CD14-positive monocyte (primary cell): ENCODE measurements around the gene ATP1B2. TPM values are rescaled to one million over a fixed set of nuclear protein-coding genes. Genes with fewer than 3 reads are reported as not detected.

Experiments
- DNase-seq, 3 donors: peaks; one replicate each; pipeline ENCODE4 v3.0.0-alpha.2; 2011 to 2022
- H2AFZ ChIP-seq: 2 replicates; pipeline ENCODE4 v1.6.0; 2012; ENCODE audit warnings: mild to moderate bottlenecking, low read depth, low read length, inconsistent platforms; ENCODE audit not compliant: insufficient read depth, poor library complexity, severe bottlenecking
- H3K27ac ChIP-seq, 2 donors: 1 replicate in 1 of 2; 2 replicates in 1 of 2; pipeline ENCODE4 v1.5.1; 2012 to 2013; ENCODE audit warnings: low read length in 2 of 2, control low read depth in 1 of 2, inconsistent platforms in 1 of 2, low read depth in 1 of 2, mild to moderate bottlenecking in 1 of 2
- H3K27me3 ChIP-seq, 2 donors: one replicate each; pipeline versions ENCODE4 v1.6.0 to v1.6.1; 2011 to 2013; ENCODE audit warnings: low read length in 2 of 2; ENCODE audit not compliant: control insufficient read depth in 2 of 2, insufficient read depth in 2 of 2
- H3K36me3 ChIP-seq, 2 donors: replicated peaks in 1 of 2; 1 replicate in 1 of 2; 2 replicates in 1 of 2; pipeline versions ENCODE4 v1.5.1 to v1.6.1; 2012 to 2013; ENCODE audit warnings: low read length in 2 of 2, control low read depth in 1 of 2, inconsistent platforms in 1 of 2, mild to moderate bottlenecking in 1 of 2; ENCODE audit not compliant: insufficient read depth in 2 of 2, control insufficient read depth in 1 of 2
- H3K4me1 ChIP-seq, 2 donors: 1 replicate in 1 of 2; 2 replicates in 1 of 2; pipeline versions ENCODE4 v1.5.1 to v1.6.1; 2012 to 2013; ENCODE audit warnings: low read length in 2 of 2, control low read depth in 1 of 2, inconsistent platforms in 1 of 2, mild to moderate bottlenecking in 1 of 2, moderate library complexity in 1 of 2; ENCODE audit not compliant: insufficient read depth in 2 of 2, control insufficient read depth in 1 of 2
- H3K4me2 ChIP-seq: replicated peaks from 2 replicates; pipeline ENCODE3; 2012; ENCODE audit warnings: low read length, moderate library complexity, mild to moderate bottlenecking; ENCODE audit not compliant: poor library complexity, severe bottlenecking; ENCODE audit errors: extremely low read depth
- H3K4me3 ChIP-seq, 3 experiments: fragments of 200-600 bp in 1 of 3; sonication (generic) in 1 of 3; replicated peaks in 1 of 3; 1 replicate in 2 of 3; 2 replicates in 1 of 3; pipeline ENCODE4 v1.5.1; 2011 to 2013; ENCODE audit warnings: low read length in 3 of 3, mild to moderate bottlenecking in 3 of 3, control low read depth in 2 of 3, low read depth in 2 of 3, inconsistent platforms in 1 of 3, moderate library complexity in 1 of 3
- H3K79me2 ChIP-seq: 2 replicates; pipeline ENCODE4 v1.6.0; 2012; ENCODE audit warnings: mild to moderate bottlenecking, control low read depth, inconsistent platforms, low read length, moderate library complexity; ENCODE audit not compliant: insufficient read depth
- H3K9ac ChIP-seq: 2 replicates; pipeline ENCODE4 v1.6.0; 2017; ENCODE audit warnings: low read length, mild to moderate bottlenecking; ENCODE audit not compliant: insufficient read depth, poor library complexity, severe bottlenecking
- H3K9me3 ChIP-seq, 2 donors: replicated peaks in 1 of 2; 1 replicate in 1 of 2; 2 replicates in 1 of 2; pipeline versions ENCODE4 v1.5.1 to v1.6.1; 2012 to 2013; ENCODE audit warnings: low read length in 2 of 2, control low read depth in 1 of 2; ENCODE audit not compliant: control insufficient read depth in 1 of 2, insufficient read depth in 1 of 2
- H4K20me1 ChIP-seq: 2 replicates; pipeline ENCODE4 v1.6.0; 2012; ENCODE audit warnings: mild to moderate bottlenecking, low read length, control low read depth, moderate library complexity; ENCODE audit not compliant: insufficient read depth
- H3K27ac Mint-ChIP-seq, 7 donors: one replicate each; pipeline ENCODE4 v1.8.0; 2020; ENCODE audit warnings: mild to moderate bottlenecking in 7 of 7, mixed read lengths in 7 of 7, moderate library complexity in 6 of 7, inconsistent platforms in 2 of 7
- H3K27me3 Mint-ChIP-seq, 3 donors: one replicate each; pipeline ENCODE4 v1.8.0; 2021 to 2022; ENCODE audit warnings: low read depth in 3 of 3, mild to moderate bottlenecking in 3 of 3, mixed read lengths in 3 of 3, moderate library complexity in 3 of 3, inconsistent platforms in 1 of 3
- H3K36me3 Mint-ChIP-seq, 2 donors: one replicate each; pipeline ENCODE4 v1.8.0; 2020; ENCODE audit warnings: mixed read lengths in 2 of 2, inconsistent platforms in 1 of 2, mild to moderate bottlenecking in 1 of 2
- H3K4me1 Mint-ChIP-seq: one replicate; pipeline ENCODE4 v1.8.0; 2020; ENCODE audit warnings: mild to moderate bottlenecking, mixed read lengths
- H3K4me3 Mint-ChIP-seq, 2 donors: one replicate each; pipeline ENCODE4 v1.8.0; 2020; ENCODE audit warnings: mild to moderate bottlenecking in 2 of 2, mixed read lengths in 2 of 2, moderate library complexity in 1 of 2
- H3K9me3 Mint-ChIP-seq, 7 donors: one replicate each; pipeline ENCODE4 v1.8.0; 2020 to 2022; ENCODE audit warnings: mixed read lengths in 7 of 7, mild to moderate bottlenecking in 6 of 7, moderate library complexity in 6 of 7, inconsistent platforms in 2 of 7
- WGBS: methylation state at CpG from one replicate; pipeline ENCODE4 v1.1.5; 2013; ENCODE audit warnings: missing lambda C conversion rate; ENCODE audit not compliant: insufficient coverage; 5-methylcytosine and 5-hydroxymethylcytosine counted together
- intact Hi-C, 2 donors: fragments of 100-400 bp; cut with micrococcal nuclease; formaldehyde crosslinking; loops; one replicate each; pipeline versions ENCODE4 v1.15.0 to v1.15.1; 2023
- polyA plus RNA-seq, 3 donors: library from polyadenylated mRNA; depleted of rRNA in 1 of 3; unstranded in 2 of 3; stranded (reverse) in 1 of 3; fragments of 300-500 nt in 2 of 3; fragments of >200 nt in 1 of 3; fragmentation: Illumina TruSeq in 2 of 3; gene quantifications; 1 replicate in 2 of 3; 2 replicates in 1 of 3; pipeline ENCODE4 v1.2.3, GENCODE V29; 2012 to 2021
- TF ChIP-seq, protein P1 (sequence below): fragments of 200-600 bp; IDR thresholded peaks from one replicate; pipeline ENCODE4 v1.8.0; 2022; ENCODE audit warnings: antibody characterized with exemption, mild to moderate bottlenecking

The ATP1B2 gene
- polyA plus RNA-seq, 3 donors, result 0.07 TPM; not detected in 2

DNA sequence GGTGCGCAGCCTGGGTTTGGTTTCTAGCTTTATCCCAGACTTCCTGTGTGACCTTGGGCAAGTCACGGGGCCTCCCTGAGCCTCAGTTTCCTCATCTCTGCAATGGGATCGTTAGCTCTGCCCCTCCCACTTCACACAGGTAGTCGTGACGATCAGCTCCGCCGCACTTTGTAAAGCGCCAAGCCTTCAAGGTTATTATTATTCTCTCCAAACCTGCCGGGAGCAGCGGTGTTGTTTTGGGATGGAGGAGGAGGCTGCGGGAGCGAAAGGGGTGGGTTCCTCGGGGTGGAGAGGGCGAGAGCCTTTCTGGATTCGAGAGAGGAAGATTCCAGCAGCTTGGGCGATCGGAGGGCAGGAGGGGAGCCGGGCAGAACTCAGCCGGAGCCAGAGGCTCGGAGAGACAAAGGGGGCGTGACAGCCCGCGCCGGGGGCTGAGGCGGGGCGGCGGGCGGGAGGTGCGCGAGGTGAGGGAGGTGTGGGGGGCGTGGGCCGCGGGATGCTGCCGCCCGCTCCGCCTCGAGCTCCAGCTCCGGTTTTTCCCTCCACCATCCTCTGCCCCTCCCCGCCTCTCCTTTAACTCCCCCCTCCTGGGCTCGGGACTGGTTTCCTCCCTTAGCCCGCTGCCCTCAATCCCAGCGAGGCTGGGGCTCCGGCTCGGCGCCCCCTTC is 54.0 kb downstream of the ATP1B2 start, which contains the start of gene EFNB3:
Gene EFNB3 (plus strand): TSS at position 602 of the 668 bp plus-strand sequence. CDS start 397 bp downstream, outside the sequence.
- Histone ChIP-seq H3K36me3 (peaks cover 7 to 29% of the 10 kb centered on the region in 2 donors), H3K4me2 (peak within 1 kb of the TSS; percentile 34), H3K27ac (no peak within 1 kb of the TSS), H2AFZ (no peak within 1 kb of the TSS), H3K4me1 (peaks cover 0 to 9% of the 10 kb centered on the region in 2 donors), H3K27me3 (peaks cover 25 to 45% of the 10 kb centered on the region in 2 donors), H3K4me3 (no peak within 1 kb of the TSS), H3K9ac (no peak within 1 kb of the TSS), H4K20me1 (no peaks in the 10 kb centered on the region), H3K79me2 (no peaks in the 10 kb centered on the region), H3K9me3 (peaks cover 0 to 12% of the 10 kb centered on the region in 2 donors)
- WGBS, result 4% methylated on average over 27 of the region's 45 CpGs
- Mint-ChIP-seq H3K4me1 (peaks cover 9% of the 10 kb centered on the region), H3K27ac (peak within 1 kb of the TSS in 5 of 7 donors; percentile 2 to 72 (median 46)), H3K27me3 (peaks cover 49 to 58% (median 49%) of the 10 kb centered on the region in 3 donors), H3K9me3 (peaks cover 0 to 11% (median 6%) of the 10 kb centered on the region in 7 donors), H3K4me3 (peak within 1 kb of the TSS in 1 of 2 donors; percentile 76), H3K36me3 (peaks cover 40 to 46% of the 10 kb centered on the region in 2 donors)
- DNase-seq, result peak in 1 of 3 donors; percentile 3
- TF ChIP-seq, protein P1, sequence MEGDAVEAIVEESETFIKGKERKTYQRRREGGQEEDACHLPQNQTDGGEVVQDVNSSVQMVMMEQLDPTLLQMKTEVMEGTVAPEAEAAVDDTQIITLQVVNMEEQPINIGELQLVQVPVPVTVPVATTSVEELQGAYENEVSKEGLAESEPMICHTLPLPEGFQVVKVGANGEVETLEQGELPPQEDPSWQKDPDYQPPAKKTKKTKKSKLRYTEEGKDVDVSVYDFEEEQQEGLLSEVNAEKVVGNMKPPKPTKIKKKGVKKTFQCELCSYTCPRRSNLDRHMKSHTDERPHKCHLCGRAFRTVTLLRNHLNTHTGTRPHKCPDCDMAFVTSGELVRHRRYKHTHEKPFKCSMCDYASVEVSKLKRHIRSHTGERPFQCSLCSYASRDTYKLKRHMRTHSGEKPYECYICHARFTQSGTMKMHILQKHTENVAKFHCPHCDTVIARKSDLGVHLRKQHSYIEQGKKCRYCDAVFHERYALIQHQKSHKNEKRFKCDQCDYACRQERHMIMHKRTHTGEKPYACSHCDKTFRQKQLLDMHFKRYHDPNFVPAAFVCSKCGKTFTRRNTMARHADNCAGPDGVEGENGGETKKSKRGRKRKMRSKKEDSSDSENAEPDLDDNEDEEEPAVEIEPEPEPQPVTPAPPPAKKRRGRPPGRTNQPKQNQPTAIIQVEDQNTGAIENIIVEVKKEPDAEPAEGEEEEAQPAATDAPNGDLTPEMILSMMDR, result no peak
- intact Hi-C loops, result no loop called here

DNA sequence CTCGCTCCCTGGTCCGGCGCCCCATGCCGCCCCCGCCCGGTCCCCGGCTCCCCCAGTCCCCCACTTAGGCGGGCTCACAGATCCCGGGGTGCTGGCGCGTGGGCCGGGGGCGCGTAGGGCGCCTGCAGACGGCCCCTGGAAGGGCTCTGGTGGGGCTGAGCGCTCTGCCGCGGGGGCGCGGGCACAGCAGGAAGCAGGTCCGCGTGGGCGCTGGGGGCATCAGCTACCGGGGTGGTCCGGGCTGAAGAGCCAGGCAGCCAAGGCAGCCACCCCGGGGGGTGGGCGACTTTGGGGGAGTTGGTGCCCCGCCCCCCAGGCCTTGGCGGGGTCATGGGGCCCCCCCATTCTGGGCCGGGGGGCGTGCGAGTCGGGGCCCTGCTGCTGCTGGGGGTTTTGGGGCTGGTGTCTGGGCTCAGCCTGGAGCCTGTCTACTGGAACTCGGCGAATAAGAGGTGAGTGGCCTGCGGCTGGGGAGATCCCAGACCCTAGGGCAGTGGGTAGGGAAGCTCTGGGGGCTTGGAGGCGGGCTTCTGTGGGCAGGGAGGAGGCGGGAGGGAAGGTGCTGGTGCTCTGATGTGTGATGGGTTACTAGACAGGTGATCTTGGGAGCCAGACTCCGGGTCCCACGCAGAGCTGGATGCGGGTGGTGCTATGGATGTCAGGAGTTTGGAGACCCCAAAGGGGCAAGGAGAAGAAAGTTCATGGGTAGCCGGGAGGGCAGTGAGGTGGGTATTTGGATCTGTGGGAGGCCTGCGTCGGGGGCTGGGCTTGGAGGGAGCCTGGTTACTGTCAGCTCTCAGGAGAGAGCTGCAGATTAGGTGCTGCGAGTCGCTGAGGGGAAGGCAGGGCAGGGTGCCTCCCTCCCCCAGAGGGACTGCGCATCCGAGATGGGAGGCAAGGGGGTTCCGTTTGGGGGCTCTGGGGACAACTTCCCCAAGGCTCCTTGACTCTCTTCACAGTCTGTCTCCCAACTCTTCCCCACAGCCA is 54.8 kb downstream of the ATP1B2 start:
- Histone ChIP-seq H3K27me3 (peaks cover 25 to 45% of the 10 kb centered on the region in 2 donors), H3K4me3 (no peak overlapping the region), H2AFZ (no peak overlapping the region), H3K27ac (no peak overlapping the region), H4K20me1 (no peaks in the 10 kb centered on the region), H3K9me3 (peaks cover 0 to 12% of the 10 kb centered on the region in 2 donors), H3K4me2 (peak overlapping the region; percentile 34), H3K4me1 (peaks cover 5 to 17% of the 10 kb centered on the region in 2 donors), H3K79me2 (no peaks in the 10 kb centered on the region), H3K9ac (no peak overlapping the region), H3K36me3 (peaks cover 7 to 27% of the 10 kb centered on the region in 2 donors)
- 6% methylated on average over 48 of the region's 50 CpGs for WGBS
- H3K36me3 Mint-ChIP-seq, result peaks cover 35 to 42% of the 10 kb centered on the region in 2 donors
- H3K9me3 Mint-ChIP-seq, result peaks cover 0 to 14% (median 6%) of the 10 kb centered on the region in 7 donors
- H3K4me3 Mint-ChIP-seq, result peak overlapping the region in 1 of 2 donors; percentile 70
- DNase-seq, result peak in 1 of 3 donors; percentile 5
- peaks cover 17% of the 10 kb centered on the region for H3K4me1 Mint-ChIP-seq
- TF ChIP-seq, protein P1, result no peak
- intact Hi-C loops, result no loop called here
- H3K27me3 Mint-ChIP-seq, result peaks cover 49 to 63% (median 49%) of the 10 kb centered on the region in 3 donors
- H3K27ac Mint-ChIP-seq, result peak overlapping the region in 2 of 7 donors; percentile 46 to 72
